CD8-positive, alpha-beta memory T cell (primary cell): Measurements from ENCODE around the gene ANKRD52. TPM values are rescaled to one million over a fixed set of nuclear protein-coding genes. Genes with fewer than 3 reads are reported as not detected.

ENCODE experiments used
- CTCF ChIA-PET: fragments of 350-600 bp; sonication (Branson Sonifier 250); formaldehyde crosslinking; loops from one replicate; lab custom pipeline; 2021; ENCODE audit warnings: antibody characterized with exemption; lab: Charles Lee
- POLR2A ChIA-PET: fragments of 350-600 bp; sonication (Branson Sonifier 250); formaldehyde crosslinking; loops from one replicate; lab custom pipeline; 2021; ENCODE audit warnings: antibody characterized with exemption; lab: Charles Lee
- DNase-seq, 5 donors: peaks; one replicate each; pipeline versions ENCODE4 v3.0.0 to v3.0.0-alpha.2; 2020 to 2022; ENCODE audit warnings: mixed read lengths in 1 of 5
- H3K27ac ChIP-seq: one replicate; pipeline ENCODE4 v1.7.0; 2013; ENCODE audit warnings: low read depth, mild to moderate bottlenecking, low read length, moderate library complexity
- H3K27me3 ChIP-seq: 2 replicates; pipeline ENCODE4 v1.7.0; 2013; ENCODE audit warnings: low read length, mild to moderate bottlenecking; ENCODE audit not compliant: insufficient read depth, poor library complexity, severe bottlenecking
- H3K36me3 ChIP-seq: 2 replicates; pipeline ENCODE4 v1.7.0; 2013; ENCODE audit warnings: mild to moderate bottlenecking, low read length, moderate library complexity; ENCODE audit not compliant: insufficient read depth
- H3K4me1 ChIP-seq: 2 replicates; pipeline ENCODE4 v1.7.0; 2013; ENCODE audit warnings: mild to moderate bottlenecking, low read length, moderate library complexity; ENCODE audit not compliant: insufficient read depth
- H3K4me3 ChIP-seq: 2 replicates; pipeline ENCODE4 v1.7.0; 2013; ENCODE audit warnings: mild to moderate bottlenecking, low read length
- H3K9me3 ChIP-seq: 2 replicates; pipeline ENCODE4 v1.7.0; 2013; ENCODE audit warnings: mild to moderate bottlenecking, low read length
- H3K27ac Mint-ChIP-seq, 8 donors: one replicate each; pipeline ENCODE4 v1.8.0; 2020 to 2021; ENCODE audit warnings: mixed read lengths in 8 of 8, mild to moderate bottlenecking in 6 of 8, inconsistent platforms in 3 of 8, moderate library complexity in 3 of 8
- H3K27me3 Mint-ChIP-seq, 2 donors: one replicate each; pipeline ENCODE4 v1.8.0; 2020 to 2021; ENCODE audit warnings: mixed read lengths in 2 of 2, mild to moderate bottlenecking in 1 of 2, moderate library complexity in 1 of 2
- H3K36me3 Mint-ChIP-seq, 3 donors: one replicate each; pipeline ENCODE4 v1.8.0; 2020 to 2021; ENCODE audit warnings: mixed read lengths in 3 of 3, inconsistent platforms in 1 of 3, mild to moderate bottlenecking in 1 of 3
- H3K4me1 Mint-ChIP-seq, 3 donors: one replicate each; pipeline ENCODE4 v1.8.0; 2020 to 2021; ENCODE audit warnings: mixed read lengths in 3 of 3, inconsistent platforms in 1 of 3, mild to moderate bottlenecking in 1 of 3
- H3K4me3 Mint-ChIP-seq, 7 donors: one replicate each; pipeline ENCODE4 v1.8.0; 2020 to 2021; ENCODE audit warnings: mixed read lengths in 7 of 7, mild to moderate bottlenecking in 6 of 7, moderate library complexity in 4 of 7, inconsistent platforms in 2 of 7
- H3K9me3 Mint-ChIP-seq, 5 donors: one replicate each; pipeline ENCODE4 v1.8.0; 2020 to 2022; ENCODE audit warnings: mixed read lengths in 5 of 5, mild to moderate bottlenecking in 3 of 5, moderate library complexity in 2 of 5, inconsistent platforms in 1 of 5
- polyA plus RNA-seq: library from polyadenylated mRNA; unstranded; fragments of 300-500 nt; fragmentation: Illumina TruSeq; gene quantifications from one replicate; pipeline ENCODE4 v1.2.3, GENCODE V29; 2021
- total RNA-seq, 2 experiments: library from RNA; stranded (reverse); gene quantifications; one replicate each; pipeline ENCODE4 v1.2.3, GENCODE V29; 2021

ANKRD52 gene
- total and polyA plus RNA-seq, 3 experiments from 2014 or later: 16.1 to 69.9 (median 67.0) TPM

- H3K4me3 Mint-ChIP-seq: peak within 1 kb of the TSS; percentile 86 to 99 (median 93)
- peaks cover 0 to 30% (median 0%) of the 10 kb centered on the region in 3 donors for H3K36me3 Mint-ChIP-seq
- CTCF ChIA-PET: interaction anchor here (1.4 to 3.1 kb wide), 2 partner anchors 18 to 98 kb away, joined by 3 to 13 read pairs; no protein-coding TSS in a partner anchor
- POLR2A ChIA-PET: interaction anchor here (1.0 kb wide), 1 partner anchor 35 kb away, joined by 3 read pairs; the partner anchor contains the start of gene SMARCC2
- H3K9me3 Mint-ChIP-seq: no peaks in the 10 kb centered on the region
- peak within 1 kb of the TSS; percentile 67 for H3K4me3 ChIP-seq
- H3K27me3 Mint-ChIP-seq: peaks cover 0 to 2% of the 10 kb centered on the region in 2 donors
- DNase-seq: peak; percentile 90 to 94 (median 92)
- peaks cover 42 to 55% (median 53%) of the 10 kb centered on the region in 3 donors for H3K4me1 Mint-ChIP-seq
- no peaks in the 10 kb centered on the region for H3K36me3 ChIP-seq
- no peaks in the 10 kb centered on the region for H3K9me3 ChIP-seq
- H3K4me1 ChIP-seq: peaks cover 34% of the 10 kb centered on the region
- H3K27ac Mint-ChIP-seq: peak within 1 kb of the TSS; percentile 90 to 100 (median 100)
- H3K27me3 ChIP-seq: no peaks in the 10 kb centered on the region
- H3K27ac ChIP-seq: peak within 1 kb of the TSS; percentile 62
Measured at GRCh38 chr12:56224102-56224701, 34.0 kb downstream of the ANKRD52 start, which contains the start of gene NABP2. Gene NABP2 (plus strand): TSS chr12:56224342. CDS start chr12:56224857, 515 bp downstream.

- H3K4me3 ChIP-seq: peak overlapping the region; percentile 67
- Mint-ChIP-seq H3K27me3 (peaks cover 0 to 2% of the 10 kb centered on the region in 2 donors), H3K9me3 (no peaks in the 10 kb centered on the region), H3K4me1 (peaks cover 42 to 55% (median 53%) of the 10 kb centered on the region in 3 donors), H3K36me3 (peaks cover 0 to 27% (median 0%) of the 10 kb centered on the region in 3 donors), H3K27ac (peak overlapping the region; percentile 90 to 100 (median 99)), H3K4me3 (peak overlapping the region; percentile 86 to 99 (median 89))
- no peaks in the 10 kb centered on the region for H3K9me3 ChIP-seq
- no peak for DNase-seq
- H3K27ac ChIP-seq: peak overlapping the region; percentile 19
- POLR2A ChIA-PET: interaction anchor here (1.0 to 2.2 kb wide), 2 partner anchors 34 to 96 kb away, joined by 3 to 14 read pairs; partner anchors contain the start of genes ESYT1 and SMARCC2
- CTCF ChIA-PET: interaction anchor here (1.3 to 3.1 kb wide), 8 partner anchors 16 to 105 kb away, joined by 4 to 42 read pairs (median 14); partner anchors contain the start of genes ANKRD52, ESYT1, RPL41 and SMARCC2
- no peaks in the 10 kb centered on the region for H3K27me3 ChIP-seq
- no peaks in the 10 kb centered on the region for H3K36me3 ChIP-seq
- H3K4me1 ChIP-seq: peaks cover 34% of the 10 kb centered on the region
Measured at GRCh38 chr12:56223571-56224101, 34.5 kb downstream of the ANKRD52 start.

- DNase-seq: no peak
- H3K27me3 ChIP-seq: no peaks in the 10 kb centered on the region
- no peaks in the 10 kb centered on the region for H3K36me3 ChIP-seq
- H3K4me1 ChIP-seq: peaks cover 34% of the 10 kb centered on the region
- H3K4me3 ChIP-seq: peak overlapping the region; percentile 89
- no peaks in the 10 kb centered on the region for H3K9me3 ChIP-seq
- Mint-ChIP-seq H3K4me1 (peaks cover 42 to 55% (median 53%) of the 10 kb centered on the region in 3 donors), H3K27me3 (peaks cover 0 to 2% of the 10 kb centered on the region in 2 donors), H3K27ac (peak overlapping the region; percentile 99 to 100 (median 100)), H3K36me3 (peaks cover 0 to 23% (median 0%) of the 10 kb centered on the region in 3 donors), H3K9me3 (no peaks in the 10 kb centered on the region), H3K4me3 (peak overlapping the region; percentile 89 to 99 (median 97))
- ChIA-PET CTCF (interaction anchor here (0.7 to 3.1 kb wide), 21 partner anchors 9 to 246 kb away, joined by 3 to 42 read pairs (median 4); partner anchors contain the start of genes ANKRD52, ESYT1, PAN2 and RPL41), POLR2A (interaction anchor here (0.7 to 2.2 kb wide), 15 partner anchors 31 to 407 kb away, joined by 3 to 16 read pairs (median 4); partner anchors contain the start of genes ANKRD52, BAZ2A, COQ10A and ESYT1)
- H3K27ac ChIP-seq: peak overlapping the region; percentile 96
Measured at GRCh38 chr12:56222531-56222895, 35.7 kb downstream of the ANKRD52 start.

- peak within 1 kb of the TSS; percentile 99 to 100 (median 100) for H3K27ac Mint-ChIP-seq
- H3K4me1 ChIP-seq: peaks cover 34% of the 10 kb centered on the region
Measured at GRCh38 chr12:56221757-56222530, 36.2 kb downstream of the ANKRD52 start, which contains the start of gene RNF41. Gene RNF41 (minus strand): TSS chr12:56221922. CDS start chr12:56214047, 7,875 bp downstream.

GRCh38 chr12:56221232-56221756, 36.9 kb downstream of the ANKRD52 start:
- peaks cover 0 to 2% of the 10 kb centered on the region in 2 donors for H3K27me3 Mint-ChIP-seq
- H3K9me3 Mint-ChIP-seq: no peaks in the 10 kb centered on the region
- Histone ChIP-seq H3K9me3 (no peaks in the 10 kb centered on the region), H3K27ac (peak overlapping the region; percentile 96), H3K4me3 (peak overlapping the region; percentile 89), H3K27me3 (no peaks in the 10 kb centered on the region), H3K4me1 (peaks cover 34% of the 10 kb centered on the region), H3K36me3 (peaks cover 3% of the 10 kb centered on the region)
- DNase-seq: peak in 2 of 5 donors; percentile 8
- H3K36me3 Mint-ChIP-seq: peaks cover 0 to 24% (median 0%) of the 10 kb centered on the region in 3 donors
- H3K4me1 Mint-ChIP-seq: peaks cover 45 to 60% (median 59%) of the 10 kb centered on the region in 3 donors
- POLR2A ChIA-PET: interaction anchor here (0.6 to 2.2 kb wide), 13 partner anchors 30 to 391 kb away, joined by 3 to 16 read pairs (median 5); partner anchors contain the start of genes ANKRD52, COQ10A, ESYT1 and IL23A
- H3K27ac Mint-ChIP-seq: peak overlapping the region; percentile 99 to 100 (median 100)
- H3K4me3 Mint-ChIP-seq: peak overlapping the region; percentile 89 to 99 (median 97)
- CTCF ChIA-PET: interaction anchor here (0.6 to 3.1 kb wide), 18 partner anchors 7 to 282 kb away, joined by 3 to 42 read pairs (median 5); partner anchors contain the start of genes ANKRD52, ESYT1, PAN2 and RPL41

More at GRCh38 chr12:56221757-56222530, 36.2 kb downstream of the ANKRD52 start, which contains the start of gene RNF41:
- Histone ChIP-seq H3K27me3 (no peaks in the 10 kb centered on the region), H3K27ac (peak within 1 kb of the TSS; percentile 96), H3K4me3 (peak within 1 kb of the TSS; percentile 89), H3K36me3 (no peaks in the 10 kb centered on the region), H3K9me3 (no peaks in the 10 kb centered on the region)
- peak; percentile 89 to 95 (median 92) for DNase-seq
- ChIA-PET POLR2A (interaction anchor here (0.7 to 2.2 kb wide), 16 partner anchors 30 to 408 kb away, joined by 3 to 16 read pairs (median 4); partner anchors contain the start of genes ANKRD52, BAZ2A, COQ10A and ESYT1), CTCF (interaction anchor here (0.6 to 3.1 kb wide), 25 partner anchors 8 to 282 kb away, joined by 3 to 42 read pairs (median 4); partner anchors contain the start of genes ANKRD52, ESYT1, PAN2 and RPL41)
- peaks cover 0 to 2% of the 10 kb centered on the region in 2 donors for H3K27me3 Mint-ChIP-seq
- peaks cover 0 to 20% (median 0%) of the 10 kb centered on the region in 3 donors for H3K36me3 Mint-ChIP-seq
- peaks cover 42 to 55% (median 53%) of the 10 kb centered on the region in 3 donors for H3K4me1 Mint-ChIP-seq
- peak within 1 kb of the TSS; percentile 89 to 99 (median 97) for H3K4me3 Mint-ChIP-seq
- no peaks in the 10 kb centered on the region for H3K9me3 Mint-ChIP-seq

GRCh38 chr12:56220611-56221231, 37.5 kb downstream of the ANKRD52 start:
- H3K4me1 Mint-ChIP-seq: peaks cover 45 to 61% (median 59%) of the 10 kb centered on the region in 3 donors
- Histone ChIP-seq H3K27ac (peak overlapping the region; percentile 96), H3K4me3 (peak overlapping the region; percentile 89), H3K4me1 (peaks cover 34% of the 10 kb centered on the region), H3K9me3 (no peaks in the 10 kb centered on the region), H3K36me3 (peaks cover 5% of the 10 kb centered on the region), H3K27me3 (no peaks in the 10 kb centered on the region)
- peak overlapping the region; percentile 99 to 100 (median 100) for H3K27ac Mint-ChIP-seq
- CTCF ChIA-PET: interaction anchor here (0.8 to 3.1 kb wide), 4 partner anchors 13 to 102 kb away, joined by 3 to 42 read pairs (median 16); partner anchors contain the start of genes RPL41, SMARCC2 and ZC3H10
- H3K9me3 Mint-ChIP-seq: no peaks in the 10 kb centered on the region
- peaks cover 0 to 24% (median 0%) of the 10 kb centered on the region in 3 donors for H3K36me3 Mint-ChIP-seq
- POLR2A ChIA-PET: interaction anchor here (0.6 to 1.4 kb wide), 2 partner anchors 118 to 229 kb away, joined by 5 read pairs; partner anchors contain the start of gene IL23A
- peak overlapping the region; percentile 89 to 99 (median 97) for H3K4me3 Mint-ChIP-seq
- peak in 2 of 5 donors; percentile 19 to 32 for DNase-seq
- H3K27me3 Mint-ChIP-seq: peaks cover 0 to 2% of the 10 kb centered on the region in 2 donors
